ENCODE data around the gene SEC14L1.

SEC14L1 gene

DNA sequence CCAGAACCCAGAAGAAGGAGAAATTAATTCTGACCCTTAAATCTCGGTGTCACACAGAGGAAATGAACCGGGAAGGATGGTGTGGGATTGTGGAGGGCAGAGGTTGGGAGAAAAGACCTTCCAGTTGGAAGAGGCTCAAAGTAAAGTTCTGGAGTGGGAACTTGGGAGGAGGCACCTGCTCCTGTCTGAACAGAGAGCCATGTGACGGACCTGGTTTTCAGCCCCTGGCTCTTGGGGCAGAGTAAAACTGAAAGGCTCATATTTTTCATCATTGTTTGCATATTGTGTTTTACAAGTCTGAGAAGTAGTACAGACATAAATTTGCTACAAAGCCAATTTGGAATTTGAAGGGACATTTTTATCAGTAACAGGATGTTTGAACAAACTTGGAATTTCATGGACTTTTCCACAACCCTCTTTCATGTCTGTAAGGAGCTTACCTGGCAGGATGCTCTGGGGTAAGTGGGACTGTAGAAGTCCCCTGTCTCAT, 24.4 kb upstream of the SEC14L1 start:
- no peak for DNase-seq

DNA sequence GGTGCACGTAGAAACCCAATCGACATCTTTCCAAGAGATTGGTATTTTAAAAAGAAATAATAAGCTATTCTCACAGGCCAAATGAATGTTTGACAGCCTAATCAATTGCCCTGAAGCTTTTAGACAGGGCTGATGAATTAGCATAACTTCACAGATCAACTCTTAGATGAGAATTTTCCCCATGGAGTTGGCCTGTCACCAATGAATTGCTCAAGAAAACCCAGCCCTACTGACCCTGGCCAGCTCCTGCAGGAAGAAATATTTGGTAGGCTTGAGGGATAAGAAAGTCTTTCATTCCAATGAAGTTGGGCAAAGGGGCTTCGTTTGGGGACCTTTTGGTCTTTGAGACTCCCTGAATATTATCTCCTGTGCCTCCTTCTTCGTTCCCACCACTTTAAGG, 23.4 kb upstream of the SEC14L1 start:
- DNase-seq: no peak

DNA sequence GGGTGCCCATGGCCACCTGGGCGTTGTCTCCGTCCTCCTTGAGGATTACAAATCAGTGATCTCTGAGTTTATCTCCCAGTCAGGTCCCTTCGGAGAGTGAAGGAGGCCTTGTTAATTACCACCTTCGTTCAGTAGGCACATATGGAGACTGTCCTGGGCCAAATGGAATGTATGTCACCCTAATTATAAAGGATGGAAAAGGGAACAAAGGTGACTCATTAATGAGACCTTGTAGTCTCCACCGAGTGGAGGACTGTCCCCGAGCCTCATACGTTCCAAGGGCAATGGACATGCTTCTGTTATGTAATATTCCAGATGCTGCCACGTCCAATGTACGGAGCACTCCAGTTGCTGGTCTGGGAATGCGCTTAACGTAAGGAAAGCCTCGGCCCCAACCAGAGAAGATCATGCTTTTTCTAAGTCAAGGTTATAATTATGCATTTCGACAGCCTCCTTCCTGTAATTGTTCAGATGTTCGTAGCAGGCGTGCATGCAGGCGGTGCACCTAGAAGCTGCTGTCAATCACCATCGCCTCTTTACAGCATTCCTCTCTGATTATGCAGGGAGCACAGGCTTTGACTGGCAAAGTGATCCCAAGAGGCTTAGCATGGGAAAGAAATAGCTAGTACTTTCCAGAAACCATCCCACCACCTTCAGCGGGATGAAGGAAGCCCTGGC, 22.4 kb upstream of the SEC14L1 start:
- no peak for DNase-seq

DNA sequence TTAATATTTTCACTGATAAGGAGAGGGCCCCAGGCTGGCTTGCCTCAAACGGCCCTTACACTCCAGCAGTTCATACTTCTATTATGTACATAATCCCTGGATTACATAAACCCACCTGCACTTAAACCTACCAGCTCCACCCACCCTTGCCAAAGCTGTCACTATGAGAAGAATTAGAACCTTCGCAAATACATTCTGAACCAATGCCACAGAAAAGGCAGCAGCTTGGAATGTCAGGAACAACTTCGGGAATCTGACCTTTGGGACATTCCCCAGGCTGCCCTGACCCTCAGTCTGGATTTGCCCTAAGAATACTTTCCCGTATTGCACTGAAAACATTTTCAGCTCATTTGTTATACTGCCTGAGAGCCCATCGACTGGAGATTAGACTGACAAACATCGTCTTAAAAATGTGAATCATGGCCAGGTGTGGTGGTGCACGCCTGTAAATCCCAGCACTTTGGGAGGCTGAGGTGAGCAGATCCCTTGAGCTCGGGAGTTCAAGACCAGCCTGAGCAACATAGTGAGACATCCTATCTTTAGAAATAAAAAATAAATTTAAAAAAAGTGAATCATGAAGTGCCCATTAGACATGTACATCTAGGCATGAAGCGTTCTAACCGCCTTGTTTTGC, 21.0 kb upstream of the SEC14L1 start:
- no peak for DNase-seq

DNA sequence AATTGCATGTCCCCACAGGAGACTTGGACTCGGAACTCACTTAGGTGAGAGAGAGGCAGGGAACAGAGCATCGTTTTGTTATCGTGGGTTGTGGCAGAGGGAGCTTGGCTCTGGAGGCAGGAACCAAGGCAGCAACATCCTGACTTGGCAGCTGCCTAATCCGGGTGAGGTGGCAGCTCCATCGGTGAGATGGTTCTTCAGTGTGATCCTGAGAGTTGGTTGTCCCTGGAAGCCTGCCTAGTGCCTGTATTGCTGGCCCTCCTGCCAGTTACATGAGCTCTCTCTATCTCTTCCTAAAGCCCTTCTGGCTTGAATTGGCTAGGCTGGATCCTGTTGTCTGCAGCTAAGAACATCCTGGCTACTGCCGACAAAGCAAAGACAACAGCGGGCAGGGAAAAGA, 19.9 kb upstream of the SEC14L1 start:
- no peak for DNase-seq

DNA sequence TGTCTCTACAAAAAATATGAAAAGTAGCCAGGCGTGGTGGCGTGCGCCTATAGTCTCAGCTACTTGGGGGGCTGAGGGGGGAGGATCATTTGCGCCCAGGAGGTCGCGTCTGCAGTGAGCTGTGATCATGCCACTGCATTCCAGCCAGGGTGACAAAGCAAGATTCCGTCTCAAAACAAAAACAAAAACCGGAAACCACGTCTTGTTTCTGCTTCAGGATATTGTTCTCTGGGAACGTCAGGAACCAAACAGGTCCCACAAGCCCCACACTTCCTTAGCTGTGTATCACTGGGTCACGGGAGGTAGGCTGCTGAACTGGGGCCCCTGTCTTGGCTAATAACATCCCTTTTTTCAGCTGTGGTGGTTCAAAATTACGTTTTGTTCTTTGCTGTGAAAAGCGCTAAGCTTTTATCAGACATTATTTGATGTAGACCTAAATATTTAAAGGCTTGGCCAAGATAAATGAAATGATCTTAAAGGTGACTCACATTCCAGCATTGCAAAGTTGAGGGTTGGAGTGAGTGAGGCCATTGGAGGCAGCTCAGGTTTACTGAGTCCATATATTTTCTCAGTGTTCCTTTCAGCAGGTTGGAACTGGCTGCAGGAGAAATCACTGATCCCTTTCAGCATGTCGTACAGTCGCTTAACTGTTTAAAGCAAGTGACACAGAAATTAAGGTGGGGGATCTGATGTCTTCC, 16.4 kb upstream of the SEC14L1 start:
- DNase-seq: no peak

DNA sequence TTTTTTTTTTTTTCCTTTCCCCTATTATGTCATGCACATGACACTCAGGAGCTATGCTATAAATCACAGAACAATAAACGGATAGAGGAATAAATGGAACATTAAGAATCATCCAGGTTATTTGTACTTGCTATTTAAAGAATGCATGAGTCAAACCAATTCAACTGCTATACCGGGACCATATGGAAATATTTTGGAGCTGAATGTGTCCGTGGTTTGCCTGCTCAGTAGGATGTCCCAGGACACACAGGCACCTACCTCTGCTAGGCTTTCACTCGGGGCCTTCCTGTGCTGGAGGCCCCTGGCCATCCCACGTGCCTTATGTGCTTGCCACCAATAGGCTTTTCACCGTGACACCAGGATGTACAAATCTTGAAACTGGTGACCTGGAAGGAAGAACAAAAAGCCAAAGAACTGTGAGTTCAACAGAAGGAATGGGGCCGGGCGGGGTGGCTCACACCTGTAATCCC, 15.3 kb upstream of the SEC14L1 start:
- DNase-seq: no peak

DNA sequence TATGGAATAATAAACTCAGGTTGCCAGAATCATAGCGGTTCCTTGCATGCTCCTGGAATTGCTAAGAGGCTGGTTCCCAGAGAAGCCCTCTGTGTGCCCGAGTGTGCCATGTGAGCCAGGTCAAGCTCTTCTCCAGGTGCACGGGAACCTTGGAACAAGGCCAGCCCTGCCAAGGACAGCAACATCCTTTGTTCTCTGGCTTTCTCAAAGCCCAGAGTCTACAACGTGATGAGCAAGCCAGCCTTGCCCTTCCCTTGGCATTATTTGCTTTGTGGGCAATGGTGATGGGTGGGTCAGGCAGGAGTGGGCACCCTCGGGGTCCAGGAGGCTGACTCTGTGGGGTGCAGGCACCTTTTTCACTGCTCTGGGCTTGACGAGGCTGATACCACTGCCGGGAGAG, 14.2 kb upstream of the SEC14L1 start:
- DNase-seq: no peak

DNA sequence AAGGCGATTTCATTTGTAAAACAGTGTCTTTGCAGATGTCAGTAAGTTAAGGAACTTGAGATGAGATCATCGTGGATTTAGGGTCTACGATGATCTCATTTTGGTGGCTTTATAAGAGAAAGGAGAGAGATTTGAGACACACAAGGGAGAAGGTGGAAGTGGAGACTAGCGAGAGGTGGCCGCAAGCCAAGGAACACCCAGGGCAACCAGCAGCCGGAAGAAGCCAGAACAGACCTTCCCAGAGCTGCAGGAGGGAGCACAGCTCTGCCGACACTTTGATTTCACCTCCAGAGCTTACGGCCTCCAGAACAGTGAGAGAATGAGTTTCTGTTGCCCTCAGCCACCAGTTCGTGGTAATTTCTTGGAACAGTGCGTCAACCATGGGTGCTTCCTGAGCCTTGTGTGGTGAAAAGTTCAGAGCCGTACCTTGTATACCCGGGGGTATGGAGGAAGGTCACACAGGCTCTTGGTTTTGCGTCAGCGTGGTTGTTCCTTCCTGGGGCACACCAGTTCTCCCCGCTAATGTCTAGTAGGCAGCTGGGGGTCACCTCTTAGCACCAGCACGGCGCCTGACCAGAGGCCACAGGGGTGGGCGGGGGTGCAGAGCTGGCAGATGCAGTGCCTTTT, 12.9 kb upstream of the SEC14L1 start:
- peak; percentile 65 to 71 for DNase-seq

DNA sequence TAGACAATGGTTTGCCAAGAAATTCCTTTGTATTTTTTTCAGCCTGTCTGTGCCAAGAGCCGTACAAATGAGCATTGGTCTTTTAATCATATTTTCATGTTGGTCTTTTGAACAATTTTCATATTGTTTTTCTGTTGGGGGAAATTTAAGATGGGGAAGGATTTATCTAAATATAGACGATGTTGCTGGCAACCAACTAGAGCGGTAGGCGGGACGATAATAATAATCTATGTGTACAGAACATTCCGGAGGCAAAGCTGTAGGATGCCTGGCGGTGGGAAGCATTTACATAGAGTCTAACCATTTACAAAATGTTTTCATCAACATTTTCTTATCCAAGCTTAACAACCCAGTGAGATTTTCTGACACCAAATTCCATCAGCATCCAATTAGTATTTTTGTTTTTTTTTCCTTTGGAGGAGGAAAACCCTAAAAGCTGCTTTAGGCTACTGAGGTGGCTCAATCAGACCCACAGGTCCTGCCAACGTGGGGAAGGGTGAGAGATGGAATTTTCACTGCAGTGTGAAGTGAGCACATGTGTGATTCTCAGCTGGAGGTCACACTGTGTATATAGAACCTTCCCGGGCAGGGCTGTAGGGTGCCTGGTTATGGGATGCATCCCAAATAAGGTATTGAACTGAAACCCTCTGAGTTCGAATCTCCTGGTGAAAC, 11.7 kb upstream of the SEC14L1 start:
- DNase-seq: no peak

DNA sequence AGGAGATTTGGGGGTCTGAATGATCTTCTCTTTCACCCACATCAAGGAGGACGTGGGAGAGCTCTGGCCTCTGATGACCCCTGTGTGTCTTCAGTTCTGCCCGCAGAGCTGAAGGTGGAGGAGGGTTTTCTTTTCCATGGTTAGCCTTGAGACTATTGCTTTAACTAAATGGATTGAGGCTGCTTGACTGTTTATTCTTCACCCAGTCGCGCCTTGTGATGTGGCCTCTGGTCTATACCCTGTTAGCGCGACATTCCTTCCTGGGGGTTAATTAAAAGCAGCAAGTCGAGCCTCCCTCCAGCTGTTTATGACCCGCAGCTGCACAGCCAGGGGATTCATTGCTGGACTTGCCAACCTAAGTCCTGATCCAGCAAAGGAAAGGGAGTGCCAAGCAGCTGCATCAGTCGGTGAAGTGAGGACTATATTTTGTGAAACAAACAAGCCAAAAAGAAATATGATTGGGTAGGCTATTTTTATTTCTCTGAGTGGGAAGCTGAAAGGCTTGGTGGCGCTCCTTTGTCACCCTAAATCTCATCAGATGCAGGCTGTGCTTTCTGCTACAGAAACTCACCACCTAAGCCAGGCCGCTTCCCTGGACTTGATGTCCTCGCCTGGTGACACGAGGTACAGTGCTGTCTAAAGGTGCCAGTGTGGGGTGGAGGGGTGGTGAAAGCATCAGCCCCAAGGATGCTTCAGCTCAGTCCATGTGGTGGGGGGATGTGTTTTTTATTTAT, 11.0 kb upstream of the SEC14L1 start:
- DNase-seq: no peak

DNA sequence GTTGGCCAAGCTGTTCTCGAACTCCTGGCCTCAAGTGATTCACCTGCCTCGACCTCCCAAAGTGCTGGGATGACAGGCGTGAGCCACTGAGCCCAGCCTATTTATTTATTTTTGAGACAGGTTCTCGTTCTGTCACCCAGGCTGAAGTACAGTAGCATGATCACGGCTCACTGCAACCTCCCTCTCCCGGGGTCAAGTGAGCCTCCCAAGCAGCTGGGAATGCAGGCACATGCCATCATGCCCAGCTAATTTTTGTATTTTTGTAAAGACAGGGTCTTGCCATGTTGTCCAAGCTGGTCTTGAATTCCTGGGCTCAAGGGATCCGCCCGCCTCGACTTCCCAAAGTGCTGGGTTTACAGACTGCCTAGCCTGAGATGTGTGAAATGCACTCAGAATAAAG, 10.2 kb upstream of the SEC14L1 start:
- DNase-seq: no peak

DNA sequence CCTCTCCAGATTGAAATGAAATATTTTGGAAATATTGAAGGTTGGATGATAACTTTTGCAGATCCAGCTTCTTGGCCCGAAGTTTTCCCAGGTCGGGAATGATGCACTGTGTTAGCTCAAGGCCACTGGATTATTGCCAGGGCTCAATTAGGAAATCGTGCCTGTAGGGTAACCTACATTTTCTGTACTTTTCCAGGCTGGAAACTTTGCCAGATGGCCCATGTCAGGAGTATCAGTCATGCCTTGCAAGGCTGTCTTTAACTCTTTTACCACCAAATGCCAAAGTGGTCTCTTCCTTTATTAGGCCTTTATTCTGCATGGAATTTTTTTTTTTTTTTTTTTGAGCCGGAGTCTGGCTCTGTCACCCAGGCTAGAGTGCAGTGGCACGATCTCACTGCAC, 8.9 kb upstream of the SEC14L1 start:
- DNase-seq: no peak

DNA sequence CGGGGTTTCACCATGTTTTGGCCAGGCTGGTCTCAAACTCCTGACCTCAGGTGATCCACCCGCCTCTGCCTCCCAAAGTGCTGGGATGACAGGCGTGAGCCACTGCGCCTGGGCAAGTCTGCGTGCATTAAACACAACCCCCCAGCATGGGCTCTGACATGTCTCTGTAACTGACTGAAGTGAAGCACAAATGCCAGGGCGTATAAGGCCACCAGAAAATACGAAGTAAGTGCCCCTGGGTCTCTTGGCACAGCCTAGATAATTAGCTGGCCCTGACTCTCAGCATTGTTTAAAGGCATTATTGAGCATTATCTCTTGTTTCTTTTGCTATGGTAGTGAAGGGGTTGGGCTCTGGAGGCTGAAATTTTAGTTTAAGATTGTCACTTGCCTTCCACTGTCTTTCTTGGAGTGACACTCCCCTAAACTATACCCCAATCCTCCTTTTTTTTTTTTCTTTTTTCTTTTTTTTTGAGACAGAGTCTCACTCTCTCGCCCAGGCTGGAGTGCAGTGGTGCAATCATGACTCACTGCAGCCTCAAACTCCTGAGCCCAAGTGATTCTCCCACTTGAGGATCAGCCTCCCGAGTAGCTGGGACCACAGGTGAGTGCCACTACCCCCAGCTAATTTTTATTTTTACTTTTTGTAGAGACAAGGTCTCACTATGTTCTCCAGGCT, 8.2 kb upstream of the SEC14L1 start:
- no peak for DNase-seq

DNA sequence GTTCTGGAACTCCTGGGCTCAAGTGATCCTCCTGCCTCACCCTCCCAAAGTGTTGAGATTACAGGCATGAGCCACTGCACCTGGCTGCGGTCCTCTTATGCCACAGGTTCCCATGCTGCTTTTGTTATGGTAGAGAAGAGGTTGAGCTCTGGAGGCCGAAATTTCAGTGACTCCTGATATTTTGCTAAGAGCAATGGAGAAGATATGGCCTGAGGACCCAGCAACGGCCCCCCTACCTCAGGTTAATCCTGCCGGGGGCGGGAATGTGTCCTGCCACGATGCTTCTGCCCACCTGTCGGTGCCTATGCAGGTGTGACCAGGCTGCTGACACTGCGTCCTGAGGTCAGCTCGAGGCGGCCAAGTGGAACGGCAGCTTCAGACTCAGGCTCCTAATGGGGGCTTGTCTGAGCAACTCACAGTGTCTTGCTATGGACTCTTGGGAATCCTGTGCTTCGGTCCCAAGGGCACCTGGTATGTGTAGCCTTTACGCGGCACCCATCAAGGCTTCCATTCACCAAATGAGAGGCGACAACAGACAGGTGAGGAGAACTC, 7.6 kb upstream of the SEC14L1 start:
- no peak for DNase-seq

DNA sequence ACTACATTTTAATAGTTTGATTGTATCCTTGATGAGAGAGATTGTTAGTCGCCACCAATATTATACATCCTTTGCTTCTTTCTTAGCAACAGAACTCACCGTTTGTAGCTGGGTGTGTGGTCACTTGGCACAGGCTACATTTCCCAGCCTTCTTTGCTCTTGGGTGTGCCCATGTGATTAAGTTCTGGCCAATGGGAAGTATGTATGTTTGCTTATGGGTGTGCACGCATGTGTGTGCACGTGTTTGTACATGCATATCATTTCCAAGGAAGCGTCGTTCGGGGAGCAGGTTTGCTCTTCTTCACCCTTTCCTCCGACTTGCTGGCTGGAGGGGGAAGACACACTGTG, 4.4 kb upstream of the SEC14L1 start:
- no peak for DNase-seq

DNA sequence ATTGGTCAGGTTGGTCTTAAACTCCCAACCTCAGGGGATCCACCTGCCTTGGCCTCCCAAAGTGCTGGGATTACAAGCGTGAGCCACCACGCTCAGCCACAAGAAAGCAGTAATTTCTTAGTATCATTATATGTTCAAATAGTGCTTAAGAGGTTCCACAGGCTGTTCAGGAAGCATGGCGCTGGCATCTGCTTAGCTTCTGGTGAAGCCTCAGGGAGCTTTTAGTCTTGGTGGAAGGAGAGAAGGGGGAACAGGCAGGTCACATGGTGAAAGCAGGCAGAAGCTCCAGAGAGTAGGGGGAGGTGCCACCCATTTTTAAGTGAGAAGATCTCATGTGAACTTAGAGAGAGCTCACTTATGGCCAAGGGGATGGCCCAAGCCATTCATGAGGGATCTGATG, 3.7 kb upstream of the SEC14L1 start:
- no peak for DNase-seq

DNA sequence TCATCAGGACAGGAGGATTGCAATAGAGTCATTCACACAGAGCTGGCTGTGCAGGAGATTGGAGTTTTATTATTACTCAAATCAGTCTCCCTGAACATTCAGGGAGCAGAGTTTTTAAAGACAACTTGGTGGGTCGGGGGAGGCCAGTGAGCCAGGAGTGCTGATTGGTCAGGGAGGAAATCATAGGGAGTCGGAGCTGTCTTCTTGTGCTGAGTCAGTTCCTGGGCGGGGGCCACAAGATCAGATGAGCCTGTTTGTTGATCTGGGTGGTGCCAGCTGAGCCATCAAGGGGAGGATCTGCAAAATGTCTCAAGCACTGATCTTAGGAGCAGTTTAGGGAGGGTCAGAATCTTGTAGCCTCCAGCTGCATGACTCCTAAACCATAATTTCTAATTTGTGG, 2.9 kb upstream of the SEC14L1 start:
- DNase-seq: peak; percentile 38 to 41

DNA sequence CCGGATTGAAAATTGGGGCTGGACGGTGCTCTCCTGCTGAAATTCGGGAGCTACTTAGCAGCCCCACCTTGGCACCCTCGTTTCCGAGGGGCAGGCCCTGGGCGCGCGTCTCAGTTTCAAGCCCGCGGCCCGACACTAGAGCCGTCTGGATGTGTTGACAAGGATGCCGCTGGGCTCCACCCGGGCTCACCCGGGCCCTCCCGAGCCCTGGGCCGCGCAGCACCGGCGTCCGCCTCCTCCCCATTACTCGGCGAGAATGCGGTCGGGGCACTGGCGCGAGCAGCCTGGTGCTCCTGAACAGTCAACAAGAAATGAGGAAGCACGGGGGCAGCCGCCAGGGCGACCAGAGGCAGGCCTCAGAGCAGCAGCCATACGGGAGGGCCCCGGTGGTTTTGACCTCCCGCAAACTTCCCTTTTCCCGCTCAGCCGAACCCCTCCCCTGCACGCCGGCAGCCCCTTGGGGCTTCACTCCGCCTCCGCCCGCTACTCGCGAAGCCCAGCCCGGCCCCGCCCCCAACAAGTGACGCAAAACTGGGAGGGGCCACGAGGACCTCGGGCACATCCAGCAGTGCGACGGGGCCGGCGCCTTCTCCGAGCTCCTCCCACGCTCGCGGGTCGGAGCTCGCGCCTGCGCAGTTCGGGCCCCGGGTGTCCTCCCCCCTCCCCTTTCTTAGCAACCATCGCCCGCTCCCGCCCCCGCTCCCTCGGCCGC, 447 bp upstream of the SEC14L1 start:
- peak; percentile 99 for DNase-seq

DNA sequence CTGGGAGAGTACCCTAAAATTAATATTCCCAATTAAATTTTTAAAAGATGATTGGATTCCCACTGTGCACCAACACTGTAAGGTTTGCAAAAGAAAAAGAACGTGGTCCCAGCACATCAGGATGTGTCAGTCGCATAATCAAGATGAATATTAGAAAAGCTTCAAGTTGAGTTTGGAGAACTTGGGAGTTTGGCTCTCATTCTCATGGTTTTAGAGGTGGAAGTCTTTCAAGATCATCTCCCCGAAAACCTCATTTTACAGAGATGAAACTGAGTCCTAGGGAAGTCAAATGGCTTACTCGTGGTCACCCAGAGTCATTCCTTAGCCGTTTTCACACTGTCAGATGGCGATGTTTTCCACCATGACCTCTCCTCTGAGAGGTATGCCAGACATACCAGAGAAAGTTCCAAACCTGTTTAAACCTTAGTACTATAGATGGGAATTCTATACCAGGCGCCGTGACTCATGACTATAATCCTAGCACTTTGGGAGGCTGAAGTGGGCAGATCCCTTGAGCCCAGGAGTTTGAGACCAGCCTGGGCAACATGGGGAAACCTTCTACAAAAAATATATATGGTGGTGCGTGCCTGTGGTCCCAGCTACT, 1.2 kb downstream of the SEC14L1 start:
- DNase-seq: no peak

Data from activated CD4-positive, alpha-beta T cell treated with anti-CD3 and anti-CD28 coated beads for 4 hours (primary cell).